Psoas muscle (tissue), 8 donors: Measurements from ENCODE around the gene DOCK11. TPM values are rescaled to one million over a fixed set of nuclear protein-coding genes. Genes with fewer than 3 reads are reported as not detected.

Experiments
- ATAC-seq, 4 donors: fragments of 200-7000 bp; cut with Tn5 transposase; one replicate each; pipeline ENCODE4 v1.9.1; 2020; ENCODE audit warnings: moderate library complexity in 3 of 4, mild to moderate bottlenecking in 2 of 4
- DNase-seq, 2 donors: peaks; one replicate each; pipeline ENCODE4 v3.0.0-alpha.2; 2020
- H3K27ac ChIP-seq: fragments of 200-600 bp; one replicate; pipeline ENCODE4 v1.8.0; 2022
- H3K27me3 ChIP-seq, 3 donors: fragments of 200-600 bp in 1 of 3; one replicate each; pipeline versions ENCODE4 v1.6.1 to v1.8.0; 2013 to 2022; ENCODE audit warnings: low read length in 2 of 3, mild to moderate bottlenecking in 2 of 3, moderate library complexity in 1 of 3; ENCODE audit not compliant: insufficient read depth in 3 of 3
- H3K36me3 ChIP-seq, 2 donors: fragments of 200-600 bp in 1 of 2; one replicate each; pipeline versions ENCODE4 v1.6.1 to v1.8.0; 2013 to 2022; ENCODE audit warnings: low read depth in 1 of 2, mild to moderate bottlenecking in 1 of 2, moderate library complexity in 1 of 2; ENCODE audit not compliant: insufficient read depth in 1 of 2
- H3K4me1 ChIP-seq: fragments of 200-600 bp; one replicate; pipeline ENCODE4 v1.8.0; 2022
- H3K4me3 ChIP-seq: fragments of 200-600 bp; one replicate; pipeline ENCODE4 v1.8.0; 2022; ENCODE audit warnings: mild to moderate bottlenecking
- H3K9me3 ChIP-seq: fragments of 200-600 bp; one replicate; pipeline ENCODE4 v1.8.0; 2022
- CTCF ChIP-seq: fragments of 200-600 bp; IDR thresholded peaks from one replicate; pipeline ENCODE4 v1.8.0; 2022; ENCODE audit warnings: antibody characterized with exemption
- WGBS, 3 donors: extraction: QIAGEN DNeasy Blood & Tissue Kit; methylation state at CpG; one replicate each; pipeline versions ENCODE4 v1.1.6 to v1.1.7; 2013; 5-methylcytosine and 5-hydroxymethylcytosine counted together
- intact Hi-C, 2 donors: fragments of 100-400 bp; cut with DNase I; formaldehyde crosslinking; loops; one replicate each; pipeline versions ENCODE4 v1.11.0 to v1.14.2; 2022
- polyA plus RNA-seq, 3 donors: library from polyadenylated mRNA; stranded (reverse); fragments of 200-250 nt; gene quantifications; one replicate each; pipeline ENCODE4 v1.2.3, GENCODE V29; 2013
- total RNA-seq, 4 donors: library from RNA; stranded (reverse); fragmentation: NEBNext Ultra II Directional in 2 of 4; extraction: Animal tissue kit (Norgen Biotek cat#: 25700) in 2 of 4; gene quantifications; one replicate each; pipeline versions ENCODE4 v1.2.1 to v1.2.4, GENCODE V29; 2021 to 2023
- donor health status: healthy with polysubstance abuse.
- donor health status: DM: no; HTN: no; CAD: no; lungs with moderate emphysema.
- donor health status: Bipolar disorder and iron deficiency.
- donor health status: healthy.
- donor health status: DM: yes; HTN: yes; CAD: no.
- donor health status: DM: no; HTN: no; CAD: no.
- donor health status: DM: no; HTN: no; CAD: no.
- donor health status: DM: yes; HTN: yes; CAD: no.

DOCK11 gene
- total and polyA plus RNA-seq, 7 donors: 1.6 to 4.4 (median 1.9) TPM

GRCh38 chrX:118528071-118528737 lies 32.6 kb downstream of the DOCK11 start:
- DNase-seq (no peak), ATAC-seq (no peak)
- H3K9me3 ChIP-seq: no peaks in the 10 kb centered on the region
- intact Hi-C loops: no loop called here
- peaks cover 0 to 3% (median 0%) of the 10 kb centered on the region in 3 donors for H3K27me3 ChIP-seq
- H3K4me1 ChIP-seq: no peaks in the 10 kb centered on the region
- no peak for TF ChIP-seq CTCF
- no peak overlapping the region for H3K27ac ChIP-seq
- 55 to 75% (median 62%) methylated on average over 10 of the region's 10 CpGs for WGBS, 3 donors
- H3K36me3 ChIP-seq: no peaks in the 10 kb centered on the region
- H3K4me3 ChIP-seq: no peak overlapping the region

- H3K27me3 ChIP-seq: no peaks in the 10 kb centered on the region
- H3K4me1 ChIP-seq: no peaks in the 10 kb centered on the region
- whole genome bisulfite sequencing, 3 donors: 13 to 18% (median 18%) methylated on average over 3 of the region's 3 CpGs
- no peak for TF ChIP-seq CTCF
- intact Hi-C loops: no loop called here
- ATAC-seq (no peak), DNase-seq (no peak)
- no peak overlapping the region for H3K4me3 ChIP-seq
- no peaks in the 10 kb centered on the region for H3K9me3 ChIP-seq
- H3K36me3 ChIP-seq: no peaks in the 10 kb centered on the region
- no peak overlapping the region for H3K27ac ChIP-seq
Observed at GRCh38 chrX:118530219-118530911, 34.8 kb downstream of the DOCK11 start.

GRCh38 chrX:118534716-118535493 lies 39.3 kb downstream of the DOCK11 start:
- H3K4me3 ChIP-seq: no peak overlapping the region
- intact Hi-C loops: no loop called here

GRCh38 chrX:118536204-118536603 lies 40.6 kb downstream of the DOCK11 start:
- no peaks in the 10 kb centered on the region for H3K36me3 ChIP-seq
- H3K9me3 ChIP-seq: no peaks in the 10 kb centered on the region
- no peak for DNase-seq
- intact Hi-C loops: no loop called here
- H3K27ac ChIP-seq: no peak overlapping the region
- no peaks in the 10 kb centered on the region for H3K27me3 ChIP-seq
- H3K4me3 ChIP-seq: no peak overlapping the region
- ATAC-seq: no peak
- H3K4me1 ChIP-seq: no peaks in the 10 kb centered on the region
- TF ChIP-seq CTCF: no peak
- 77 to 95% (median 89%) methylated on average over 2 of the region's 2 CpGs for WGBS, 3 donors

More at GRCh38 chrX:118534716-118535493, 39.3 kb downstream of the DOCK11 start:
- Histone ChIP-seq H3K27ac (no peak overlapping the region), H3K36me3 (no peaks in the 10 kb centered on the region), H3K27me3 (no peaks in the 10 kb centered on the region), H3K4me1 (no peaks in the 10 kb centered on the region), H3K9me3 (no peaks in the 10 kb centered on the region)
- TF ChIP-seq CTCF: no peak
- DNase-seq (no peak), ATAC-seq (no peak)
- WGBS, 3 donors: 72 to 75% (median 74%) methylated on average over 9 of the region's 9 CpGs
